LNCaP clone FGC (cell line): ENCODE results near the gene KRT3.

Source experiments
- DNase-seq: peaks from one replicate; pipeline ENCODE4 v3.0.0-alpha.2; 2011; ENCODE audit warnings: low read depth
- H3K4me3 ChIP-seq: 2 replicates; pipeline ENCODE4 v1.5.1; 2011; ENCODE audit warnings: mild to moderate bottlenecking, low read depth, low read length, control low read depth
- TF ChIP-seq, protein P1 (sequence below): IDR thresholded peaks from 2 replicates; pipeline ENCODE4 v1.5.1; 2012; ENCODE audit warnings: mild to moderate bottlenecking; ENCODE audit not compliant: control insufficient read depth, insufficient read depth; ENCODE audit errors: extremely low read depth

Gene KRT3

DNA sequence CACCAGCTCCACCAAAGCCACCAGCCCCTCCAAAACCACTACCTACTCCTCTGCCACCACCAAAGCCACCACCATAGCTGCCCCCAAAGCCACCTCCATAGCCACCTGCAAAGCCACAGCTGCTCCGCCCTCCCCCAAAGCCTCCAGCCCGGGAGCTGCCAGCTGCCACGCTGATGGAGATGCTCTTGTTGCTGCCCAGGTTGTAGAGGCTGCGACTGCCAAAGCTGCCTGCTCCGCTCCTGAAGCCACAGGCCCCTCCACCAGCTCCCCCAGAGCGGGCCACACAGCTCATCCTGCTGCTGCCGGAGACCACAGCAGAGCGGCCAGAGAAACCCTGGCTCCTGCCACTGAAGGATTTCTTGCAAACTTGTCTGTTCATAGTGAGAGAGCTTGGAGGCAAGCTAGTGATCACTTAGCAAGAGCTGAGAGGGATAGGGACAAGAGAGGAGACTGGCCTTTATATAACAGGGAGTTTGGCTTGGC, 19.0 kb downstream of the KRT3 start, which contains the start of gene KRT76:
TSS of gene KRT76 (minus strand) at position 433 of the 483 bp plus-strand sequence. CDS start at position 379, 54 bp downstream.
- TF ChIP-seq, protein P1, sequence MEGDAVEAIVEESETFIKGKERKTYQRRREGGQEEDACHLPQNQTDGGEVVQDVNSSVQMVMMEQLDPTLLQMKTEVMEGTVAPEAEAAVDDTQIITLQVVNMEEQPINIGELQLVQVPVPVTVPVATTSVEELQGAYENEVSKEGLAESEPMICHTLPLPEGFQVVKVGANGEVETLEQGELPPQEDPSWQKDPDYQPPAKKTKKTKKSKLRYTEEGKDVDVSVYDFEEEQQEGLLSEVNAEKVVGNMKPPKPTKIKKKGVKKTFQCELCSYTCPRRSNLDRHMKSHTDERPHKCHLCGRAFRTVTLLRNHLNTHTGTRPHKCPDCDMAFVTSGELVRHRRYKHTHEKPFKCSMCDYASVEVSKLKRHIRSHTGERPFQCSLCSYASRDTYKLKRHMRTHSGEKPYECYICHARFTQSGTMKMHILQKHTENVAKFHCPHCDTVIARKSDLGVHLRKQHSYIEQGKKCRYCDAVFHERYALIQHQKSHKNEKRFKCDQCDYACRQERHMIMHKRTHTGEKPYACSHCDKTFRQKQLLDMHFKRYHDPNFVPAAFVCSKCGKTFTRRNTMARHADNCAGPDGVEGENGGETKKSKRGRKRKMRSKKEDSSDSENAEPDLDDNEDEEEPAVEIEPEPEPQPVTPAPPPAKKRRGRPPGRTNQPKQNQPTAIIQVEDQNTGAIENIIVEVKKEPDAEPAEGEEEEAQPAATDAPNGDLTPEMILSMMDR = no peak
- H3K4me3 ChIP-seq = no peak within 1 kb of the TSS
- DNase-seq = no peak

DNA sequence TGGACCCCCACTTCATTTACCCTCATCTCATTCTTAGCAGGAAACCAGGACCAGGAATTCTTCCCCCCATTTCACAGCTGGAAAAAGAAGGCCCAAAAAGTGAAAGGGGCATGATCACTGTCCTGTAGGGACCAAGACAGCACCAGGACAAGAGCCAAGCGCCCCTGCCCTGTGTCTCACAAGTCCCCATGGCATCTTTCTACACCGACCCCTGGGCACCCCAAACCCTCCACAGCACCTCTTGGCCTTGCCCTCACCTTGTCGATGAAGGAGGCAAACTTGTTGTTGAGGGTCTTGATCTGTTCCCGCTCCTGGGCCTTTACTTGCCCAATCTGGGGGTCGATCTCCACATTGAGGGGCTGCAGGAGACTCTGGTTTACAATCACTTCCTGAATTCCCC, 19.5 kb downstream of the KRT3 start:
- H3K4me3 ChIP-seq = no peak overlapping the region
- TF ChIP-seq, protein P1 = no peak
- no peak for DNase-seq

DNA sequence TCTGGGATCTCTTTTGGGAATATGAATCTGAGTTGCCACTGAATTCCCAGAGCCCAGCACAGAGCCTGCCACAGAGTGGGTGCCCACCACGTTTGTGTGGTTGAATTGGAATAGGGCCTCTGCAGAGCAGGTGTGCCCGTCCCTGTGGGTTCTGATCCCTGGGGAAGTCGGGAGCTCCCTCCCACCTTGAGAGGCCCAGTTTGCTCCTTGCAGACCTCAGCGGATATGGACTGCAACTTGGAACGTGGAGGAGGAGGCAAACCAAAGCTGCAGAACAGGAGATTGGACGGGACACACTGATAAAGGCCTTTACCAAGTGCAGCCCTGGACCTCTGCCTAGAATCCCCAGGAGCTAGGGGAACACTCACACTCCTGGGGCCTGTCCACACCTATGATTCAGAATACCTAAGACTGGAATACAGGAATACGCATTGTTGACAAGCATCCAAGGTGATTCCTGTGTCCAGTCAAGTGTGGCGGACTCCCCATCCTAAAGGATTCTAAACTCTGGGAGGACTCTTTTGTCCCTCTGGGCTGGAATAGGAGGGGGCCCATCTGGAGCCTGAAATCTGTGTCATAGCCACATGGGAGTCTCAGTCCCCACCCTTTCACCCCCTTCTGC, 21.2 kb downstream of the KRT3 start:
- TF ChIP-seq, protein P1 = no peak
- no peak for DNase-seq
- no peak overlapping the region for H3K4me3 ChIP-seq

DNA sequence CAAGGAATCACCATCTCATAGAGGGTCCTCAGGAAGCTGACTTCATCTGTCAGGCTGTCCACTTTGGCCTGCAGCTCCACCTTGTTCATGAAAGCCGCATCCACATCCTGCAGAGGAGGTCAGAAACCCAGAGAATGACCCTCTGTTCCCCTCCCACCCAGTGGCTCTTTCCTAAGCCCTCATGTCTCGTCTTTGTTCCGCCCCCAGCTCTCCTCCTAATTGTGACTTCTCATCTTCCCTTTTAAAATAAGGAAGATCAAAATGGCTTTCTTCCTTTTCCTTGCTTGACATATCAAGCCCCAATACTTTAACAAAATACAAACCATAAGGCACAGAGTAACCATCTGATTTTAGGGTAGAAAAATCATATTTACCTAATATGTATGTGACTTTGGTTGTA, 23.1 kb downstream of the KRT3 start:
- no peak for DNase-seq
- TF ChIP-seq, protein P1 = no peak

DNA sequence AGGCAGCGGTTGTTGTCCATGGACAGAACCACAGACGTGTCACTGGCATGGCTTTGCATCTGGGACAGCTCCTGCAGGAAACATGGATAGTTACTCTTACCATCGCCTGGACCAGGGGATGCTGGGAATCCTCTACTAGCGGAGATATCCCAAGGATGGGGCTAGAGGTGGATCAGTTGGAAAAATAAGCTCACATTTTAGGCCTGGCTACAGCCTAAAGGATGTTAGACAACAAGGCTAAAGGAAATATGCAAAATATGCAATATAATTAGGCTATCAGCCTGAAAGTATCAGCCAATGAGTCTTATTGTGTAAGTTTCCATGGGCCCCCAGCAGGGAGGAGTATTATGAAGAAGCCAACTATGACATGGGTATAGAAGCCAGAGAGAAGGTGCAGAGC, 23.7 kb downstream of the KRT3 start:
- TF ChIP-seq, protein P1 = no peak
- H3K4me3 ChIP-seq = no peak overlapping the region
- no peak for DNase-seq

More for the DNA sequence above, 23.1 kb downstream of the KRT3 start:
- H3K4me3 ChIP-seq = no peak overlapping the region

DNA sequence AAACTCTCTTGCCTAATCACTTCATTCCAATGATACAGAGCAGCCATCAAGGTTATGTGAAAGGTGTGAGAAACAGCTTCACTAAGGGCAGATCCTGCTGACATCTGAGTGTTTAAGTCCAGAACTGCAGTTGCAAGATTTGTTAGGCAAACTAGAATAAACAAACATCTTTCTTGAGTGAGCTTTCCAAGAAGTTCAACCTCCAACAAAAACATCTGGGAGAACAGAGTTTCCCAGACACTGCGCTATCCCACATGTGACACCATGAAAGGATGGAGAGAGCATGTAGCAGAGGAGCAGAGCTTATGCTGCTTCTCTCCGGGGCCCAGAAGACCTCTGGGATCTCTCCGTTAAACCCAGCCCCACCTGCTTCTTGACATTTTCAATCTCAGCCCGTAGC, 24.4 kb downstream of the KRT3 start:
- TF ChIP-seq, protein P1 = no peak
- DNase-seq = no peak
- H3K4me3 ChIP-seq = no peak overlapping the region

DNA sequence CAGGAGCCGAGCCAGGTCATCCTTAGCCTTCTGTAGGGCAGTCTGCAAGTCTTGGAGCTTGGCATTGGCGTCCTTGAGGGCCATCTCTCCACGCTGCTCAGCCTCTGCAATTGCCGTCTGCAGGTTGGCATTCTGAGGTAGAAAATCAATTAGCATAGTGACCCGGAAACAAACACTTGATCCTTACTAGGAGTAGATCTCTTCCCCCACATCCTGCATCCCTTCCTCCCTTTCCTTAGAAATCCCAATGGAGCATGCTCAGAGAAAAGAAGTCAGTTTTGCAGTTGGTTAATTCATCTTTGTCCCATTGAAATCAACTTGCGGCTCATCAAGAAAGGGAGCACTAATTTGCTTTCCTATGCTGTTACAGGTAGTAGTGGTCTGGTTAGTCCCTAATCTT, 24.8 kb downstream of the KRT3 start:
- DNase-seq = no peak
- no peak overlapping the region for H3K4me3 ChIP-seq
- TF ChIP-seq, protein P1 = no peak
